Measurements from ENCODE around the gene RIN3. TPM values are rescaled to one million over a fixed set of nuclear protein-coding genes. Genes with fewer than 3 reads are reported as not detected.
A peak's percentile ranks its signal among the peaks of the same experiment; 100 is the strongest.

RIN3 gene
- total RNA-seq, 1 experiment from 2014 or later, result 4.8 TPM

GRCh38 chr14:92507174-92507768 is 6.3 kb upstream of the RIN3 start:
- no peak overlapping the region for H3K4me3 ChIP-seq (ENCODE audit: low read length)
- peak; percentile 77 for DNase-seq
- no peaks in the 10 kb centered on the region for H3K36me3 ChIP-seq (ENCODE audit: low read depth, low read length)
- H3K9ac ChIP-seq (ENCODE audit: low read length), result no peak overlapping the region
- H3K79me2 ChIP-seq (ENCODE audit: low read length), result 0 out of 2 replicates have a peak, but pooled peaks cover under 1% of the 10 kb centered on the region
- peaks cover 70% of the 10 kb centered on the region for H3K4me1 ChIP-seq (ENCODE audit: insufficient read depth, low read length)
- peak overlapping the region; percentile 26; the same call in 1 of the 2 replicates for H3K4me2 ChIP-seq (ENCODE audit: low read length)
- intact Hi-C loops (cut with micrococcal nuclease), result no loop called here
- no peak overlapping the region for H3K27ac ChIP-seq (ENCODE audit: low read length)
- peak; percentile 34 for ATAC-seq
- ChIA-PET POLR2A (ENCODE audit: unreplicated experiment) (no interaction called here), CTCF (interaction anchor here (0.6 kb wide), 1 partner anchor 1264 kb away, joined by 5 read pairs; no protein-coding TSS in a partner anchor)
- peaks cover 4% of the 10 kb centered on the region for H3F3A ChIP-seq (ENCODE audit: low read length, unreplicated experiment)
- BruUV-seq (replicated peaks), result no TSS peak
- no peaks in the 10 kb centered on the region for H3K9me3 ChIP-seq (ENCODE audit: low read length)
- no peak overlapping the region for H2AFZ ChIP-seq (ENCODE audit: low read length)
- no peaks in the 10 kb centered on the region for H4K20me1 ChIP-seq (ENCODE audit: low read length)
- no peaks in the 10 kb centered on the region for H3K27me3 ChIP-seq (ENCODE audit: low read length)
- H3K9me2 ChIP-seq (replicated peaks; ENCODE audit: low read length), result no peaks in the 10 kb centered on the region
- TF ChIP-seq, protein P1, sequence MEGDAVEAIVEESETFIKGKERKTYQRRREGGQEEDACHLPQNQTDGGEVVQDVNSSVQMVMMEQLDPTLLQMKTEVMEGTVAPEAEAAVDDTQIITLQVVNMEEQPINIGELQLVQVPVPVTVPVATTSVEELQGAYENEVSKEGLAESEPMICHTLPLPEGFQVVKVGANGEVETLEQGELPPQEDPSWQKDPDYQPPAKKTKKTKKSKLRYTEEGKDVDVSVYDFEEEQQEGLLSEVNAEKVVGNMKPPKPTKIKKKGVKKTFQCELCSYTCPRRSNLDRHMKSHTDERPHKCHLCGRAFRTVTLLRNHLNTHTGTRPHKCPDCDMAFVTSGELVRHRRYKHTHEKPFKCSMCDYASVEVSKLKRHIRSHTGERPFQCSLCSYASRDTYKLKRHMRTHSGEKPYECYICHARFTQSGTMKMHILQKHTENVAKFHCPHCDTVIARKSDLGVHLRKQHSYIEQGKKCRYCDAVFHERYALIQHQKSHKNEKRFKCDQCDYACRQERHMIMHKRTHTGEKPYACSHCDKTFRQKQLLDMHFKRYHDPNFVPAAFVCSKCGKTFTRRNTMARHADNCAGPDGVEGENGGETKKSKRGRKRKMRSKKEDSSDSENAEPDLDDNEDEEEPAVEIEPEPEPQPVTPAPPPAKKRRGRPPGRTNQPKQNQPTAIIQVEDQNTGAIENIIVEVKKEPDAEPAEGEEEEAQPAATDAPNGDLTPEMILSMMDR (conservative IDR thresholded peaks at IDR 0.05; ENCODE audit: low read depth, low read length), result no peak
- TF ChIP-seq EZH2 (IDR thresholded peaks at IDR 0.05; ENCODE audit: low read length, unreplicated experiment), result no peak
- no peak for TF ChIP-seq EZH2phosphoT487 (IDR thresholded peaks at IDR 0.05; ENCODE audit: borderline replicate concordance, low read length)

DNA sequence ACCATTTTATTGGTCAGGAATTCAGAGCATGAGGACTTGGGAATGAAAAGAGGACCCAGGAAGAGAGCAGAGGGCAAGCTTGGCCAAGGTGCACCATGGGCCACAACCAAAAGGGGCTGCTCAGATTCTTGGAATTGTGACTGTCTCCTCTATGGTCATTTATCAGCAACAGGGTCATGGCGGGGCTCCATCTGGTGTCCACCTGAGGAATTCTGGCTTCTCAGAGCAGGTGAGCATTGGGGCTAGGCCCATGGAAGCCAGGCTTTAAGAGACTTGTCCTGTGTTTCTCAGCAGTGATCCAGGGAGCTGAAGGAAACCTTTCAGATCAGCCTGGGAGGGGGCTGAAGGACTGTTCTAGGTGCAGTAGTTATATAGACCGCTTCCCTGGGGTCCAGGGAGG is 2.6 kb upstream of the RIN3 start:
- ATAC-seq (no peak), DNase-seq (peak; percentile 14)
- Histone ChIP-seq H2AFZ (ENCODE audit: low read length) (peak overlapping the region; percentile 65), H3K27ac (ENCODE audit: low read length) (peak overlapping the region; percentile 81), H3K27me3 (ENCODE audit: low read length) (no peaks in the 10 kb centered on the region), H3K9me3 (ENCODE audit: low read length) (no peaks in the 10 kb centered on the region), H4K20me1 (ENCODE audit: low read length) (no peaks in the 10 kb centered on the region), H3F3A (ENCODE audit: low read length, unreplicated experiment) (no peaks in the 10 kb centered on the region), H3K36me3 (ENCODE audit: low read depth, low read length) (no peaks in the 10 kb centered on the region), H3K79me2 (ENCODE audit: low read length) (peaks cover 31% of the 10 kb centered on the region), H3K4me3 (ENCODE audit: low read length) (peak overlapping the region; percentile 32; the same call in 1 of the 2 replicates), H3K4me1 (ENCODE audit: insufficient read depth, low read length) (peaks cover 46% of the 10 kb centered on the region), H3K9ac (ENCODE audit: low read length) (peak overlapping the region; percentile 53), H3K9me2 (replicated peaks; ENCODE audit: low read length) (no peaks in the 10 kb centered on the region), H3K4me2 (ENCODE audit: low read length) (peak overlapping the region; percentile 72)
- POLR2A ChIA-PET (ENCODE audit: unreplicated experiment), result no interaction called here
- intact Hi-C loops (cut with micrococcal nuclease), result no loop called here
- TF ChIP-seq, protein P1 (conservative IDR thresholded peaks at IDR 0.05; ENCODE audit: low read depth, low read length), result peak; percentile 28; the same call in 1 of the 2 replicates
- no peak for TF ChIP-seq EZH2 (IDR thresholded peaks at IDR 0.05; ENCODE audit: low read length, unreplicated experiment)
- CTCF ChIA-PET, result no interaction called here
- no TSS peak for BruUV-seq (replicated peaks)

DNA sequence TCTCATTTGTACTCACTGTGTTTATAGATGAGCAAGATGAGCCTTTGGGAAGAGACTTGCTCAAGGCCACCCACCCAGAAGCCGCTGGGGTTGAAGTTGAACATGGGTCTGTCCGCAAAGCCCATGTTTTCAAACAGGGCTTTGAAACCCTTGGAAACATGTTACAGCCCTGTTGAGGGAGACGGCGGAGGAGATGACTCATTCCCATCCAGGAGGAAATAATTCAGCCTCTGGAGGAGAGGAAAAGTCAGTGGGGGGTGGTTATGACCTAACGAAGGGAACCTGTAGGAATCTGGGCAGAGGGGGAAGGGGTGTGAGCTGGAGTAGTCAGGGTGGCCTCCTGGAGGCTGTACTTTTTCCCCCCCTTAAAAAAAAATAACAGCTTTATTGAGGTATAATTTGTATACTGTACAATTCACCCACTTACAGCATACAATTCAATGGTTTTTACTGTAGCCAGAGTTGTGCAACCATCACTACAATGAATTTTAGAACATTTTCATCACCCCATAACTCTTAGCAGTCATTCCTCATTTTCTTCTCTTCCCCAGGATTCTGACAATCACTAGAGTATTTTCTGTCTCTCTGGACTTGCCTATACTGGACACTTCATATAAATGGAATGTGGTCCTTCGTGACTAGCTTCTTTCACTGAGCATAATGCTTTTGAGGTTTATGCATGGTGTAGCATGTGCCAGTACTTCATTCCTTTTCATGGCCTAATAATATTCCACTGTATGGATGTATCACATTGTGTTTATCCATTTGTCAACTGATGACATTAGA is 1.9 kb upstream of the RIN3 start:
- ChIA-PET POLR2A (ENCODE audit: unreplicated experiment) (no interaction called here), CTCF (no interaction called here)
- Histone ChIP-seq H4K20me1 (ENCODE audit: low read length) (no peaks in the 10 kb centered on the region), H3K4me1 (ENCODE audit: insufficient read depth, low read length) (peaks cover 41% of the 10 kb centered on the region), H3K27ac (ENCODE audit: low read length) (peak overlapping the region; percentile 81), H3K4me3 (ENCODE audit: low read length) (peak overlapping the region; percentile 32), H3K4me2 (ENCODE audit: low read length) (peak overlapping the region; percentile 72), H3K9me3 (ENCODE audit: low read length) (no peaks in the 10 kb centered on the region), H3K36me3 (ENCODE audit: low read depth, low read length) (no peaks in the 10 kb centered on the region), H3K9me2 (replicated peaks; ENCODE audit: low read length) (no peaks in the 10 kb centered on the region), H3K79me2 (ENCODE audit: low read length) (peaks cover 31% of the 10 kb centered on the region), H3K9ac (ENCODE audit: low read length) (peak overlapping the region; percentile 53), H2AFZ (ENCODE audit: low read length) (peak overlapping the region; percentile 65), H3K27me3 (ENCODE audit: low read length) (no peaks in the 10 kb centered on the region), H3F3A (ENCODE audit: low read length, unreplicated experiment) (no peaks in the 10 kb centered on the region)
- BruUV-seq (replicated peaks), result no TSS peak
- peak; percentile 76 for ATAC-seq
- peak; percentile 87 for DNase-seq
- intact Hi-C loops (cut with micrococcal nuclease), result no loop called here
- TF ChIP-seq EZH2phosphoT487 (IDR thresholded peaks at IDR 0.05; ENCODE audit: borderline replicate concordance, low read length) (no peak), EZH2 (IDR thresholded peaks at IDR 0.05; ENCODE audit: low read length, unreplicated experiment) (no peak)
- TF ChIP-seq, protein P1 (conservative IDR thresholded peaks at IDR 0.05; ENCODE audit: low read depth, low read length), result no peak

All from PC-3 (cell line).